ENCODE results near the gene LZTS2.
A peak's percentile ranks its signal among the peaks of the same experiment; 100 is the strongest.

LZTS2 gene

GRCh38 chr10:101021692-101022251 is 22.2 kb downstream of the LZTS2 start:
- H3K9me3 Mint-ChIP-seq = no peaks in the 10 kb centered on the region
- H3K27me3 Mint-ChIP-seq (ENCODE audit: low read depth, poor library complexity) = peaks cover 61% of the 10 kb centered on the region
- no peak overlapping the region for H3K27ac Mint-ChIP-seq
- no peaks in the 10 kb centered on the region for H3K36me3 Mint-ChIP-seq (ENCODE audit: low read depth)
- H3K4me3 Mint-ChIP-seq = no peak overlapping the region
- no peak for TF ChIP-seq CTCF (IDR thresholded peaks at IDR 0.05)
- H3K4me1 Mint-ChIP-seq = peaks cover 51% of the 10 kb centered on the region
- DNase-seq = no peak

- H3K4me1 Mint-ChIP-seq = peaks cover 55% of the 10 kb centered on the region
- H3K36me3 Mint-ChIP-seq (ENCODE audit: low read depth) = no peaks in the 10 kb centered on the region
- H3K27me3 Mint-ChIP-seq (ENCODE audit: low read depth, poor library complexity) = peaks cover 48% of the 10 kb centered on the region
- H3K9me3 Mint-ChIP-seq = no peaks in the 10 kb centered on the region
- TF ChIP-seq CTCF (IDR thresholded peaks at IDR 0.05) = no peak
- no peak for DNase-seq
- no peak overlapping the region for H3K27ac Mint-ChIP-seq
- H3K4me3 Mint-ChIP-seq = no peak overlapping the region
Measured at GRCh38 chr10:101022967-101023705, 23.5 kb downstream of the LZTS2 start.

GRCh38 chr10:101027106-101027720 is 27.6 kb downstream of the LZTS2 start:
- Mint-ChIP-seq H3K4me3 (peak overlapping the region; percentile 63), H3K9me3 (no peaks in the 10 kb centered on the region), H3K4me1 (peaks cover 64% of the 10 kb centered on the region), H3K36me3 (ENCODE audit: low read depth) (no peaks in the 10 kb centered on the region), H3K27me3 (ENCODE audit: low read depth, poor library complexity) (peaks cover 31% of the 10 kb centered on the region), H3K27ac (peak overlapping the region; percentile 94)
- TF ChIP-seq CTCF (IDR thresholded peaks at IDR 0.05) = no peak
- no peak for DNase-seq

- H3K27me3 Mint-ChIP-seq (ENCODE audit: low read depth, poor library complexity) = peaks cover 38% of the 10 kb centered on the region
- no peak for TF ChIP-seq CTCF (IDR thresholded peaks at IDR 0.05)
- DNase-seq = no peak
- H3K27ac Mint-ChIP-seq = peak overlapping the region; percentile 23
- peak overlapping the region; percentile 63 for H3K4me3 Mint-ChIP-seq
- H3K4me1 Mint-ChIP-seq = peaks cover 76% of the 10 kb centered on the region
- H3K36me3 Mint-ChIP-seq (ENCODE audit: low read depth) = no peaks in the 10 kb centered on the region
- H3K9me3 Mint-ChIP-seq = no peaks in the 10 kb centered on the region
Measured at GRCh38 chr10:101028446-101029337, 29.1 kb downstream of the LZTS2 start.

GRCh38 chr10:101029520-101030295 is 30.1 kb downstream of the LZTS2 start:
- Mint-ChIP-seq H3K4me1 (peaks cover 77% of the 10 kb centered on the region), H3K27ac (no peak overlapping the region), H3K27me3 (ENCODE audit: low read depth, poor library complexity) (peaks cover 46% of the 10 kb centered on the region)

More at GRCh38 chr10:101029520-101030295, 30.1 kb downstream of the LZTS2 start:
- peak overlapping the region; percentile 63 for H3K4me3 Mint-ChIP-seq
- DNase-seq = no peak
- H3K36me3 Mint-ChIP-seq (ENCODE audit: low read depth) = no peaks in the 10 kb centered on the region
- H3K9me3 Mint-ChIP-seq = no peaks in the 10 kb centered on the region
- TF ChIP-seq CTCF (IDR thresholded peaks at IDR 0.05) = peak; percentile 27
